Left hindlimb (tissue), 1 donor: ENCODE measurements around the gene CTNNA2.
"Not testable (repeated sequence)": the region's sequence is repeated elsewhere in the genome, so short reads cannot be mapped to it uniquely, and the experiment has no call there.

Experiments used
- DNase-seq: peaks from one replicate; pipeline ENCODE4 v3.0.0-alpha.2; 2018

The CTNNA2 gene

DNA sequence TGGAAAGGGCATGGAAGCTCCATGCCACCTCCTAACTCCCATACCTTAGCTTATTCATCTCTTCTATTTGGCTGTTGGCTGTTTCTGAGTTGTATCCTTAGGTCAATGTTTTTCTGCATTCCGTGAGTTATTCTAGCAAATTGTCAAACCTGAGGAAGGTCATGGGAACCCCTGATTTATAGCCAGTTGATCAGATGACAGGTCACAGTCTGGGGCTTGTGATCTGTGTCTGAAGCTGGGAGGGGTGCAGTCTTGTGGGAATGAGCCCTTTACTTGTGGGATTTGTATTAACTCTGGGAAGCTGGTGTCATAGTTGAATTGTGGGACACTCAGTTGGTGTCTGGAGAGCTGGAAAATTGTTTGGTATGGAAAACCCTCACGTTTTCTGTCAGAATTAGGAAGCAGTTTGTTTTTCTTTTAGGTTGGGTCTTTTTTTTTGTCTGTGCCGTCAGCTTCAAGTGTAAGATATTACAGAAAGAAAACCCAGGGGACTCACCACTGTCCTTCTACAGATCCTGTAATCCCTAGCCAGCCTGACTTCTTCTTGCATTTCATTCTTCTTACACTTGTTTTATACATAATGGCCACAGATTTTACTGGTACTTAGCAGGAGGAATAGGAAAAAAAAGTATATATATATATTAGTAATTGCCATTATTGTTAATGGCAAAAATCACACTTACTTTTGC lies 653.8 kb downstream of the CTNNA2 start:
- no peak for DNase-seq

DNA sequence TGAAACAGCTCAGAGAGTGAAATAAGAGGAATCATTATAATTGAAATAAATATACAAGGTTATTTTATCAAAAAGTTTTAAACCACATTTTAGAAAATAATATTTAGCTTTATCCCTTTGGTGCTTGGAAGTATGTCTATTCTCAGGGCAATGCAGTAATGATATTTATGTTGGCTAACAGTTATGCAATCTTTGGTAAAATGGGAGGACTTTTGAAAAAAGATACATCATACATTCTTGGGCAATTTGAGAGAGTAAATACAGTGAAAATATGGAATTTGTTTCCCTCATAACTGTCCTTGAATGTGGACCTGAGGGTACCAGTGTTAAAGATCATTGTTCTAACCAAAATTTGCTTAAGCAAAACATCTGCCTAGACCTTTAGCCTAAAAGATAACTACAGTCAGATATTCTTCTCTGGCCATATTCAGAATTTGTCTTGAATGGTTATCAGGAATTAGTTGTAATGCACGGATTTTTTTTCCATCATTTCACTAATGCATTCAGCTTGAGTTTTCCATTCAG lies 654.5 kb downstream of the CTNNA2 start:
- DNase-seq, result no peak

DNA sequence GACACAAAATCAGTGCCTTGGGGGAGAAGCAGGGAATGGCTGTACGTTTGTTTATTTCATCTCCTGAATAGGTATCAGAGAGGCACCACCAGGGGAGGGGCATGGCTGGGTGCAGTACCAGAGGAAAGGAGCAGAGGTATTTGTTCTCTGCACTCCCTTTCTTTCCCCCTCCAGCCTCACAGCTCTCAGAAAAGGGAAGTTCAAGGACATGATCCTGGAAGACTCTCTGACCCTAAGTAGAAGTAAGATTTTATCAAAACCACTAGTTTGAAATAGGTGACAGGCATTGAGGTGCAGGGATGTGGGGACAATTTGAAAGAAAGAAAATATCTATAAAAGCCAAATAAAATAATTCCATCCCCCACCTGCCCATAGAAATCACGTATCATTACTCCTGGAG lies 655.2 kb downstream of the CTNNA2 start:
- no peak for DNase-seq

DNA sequence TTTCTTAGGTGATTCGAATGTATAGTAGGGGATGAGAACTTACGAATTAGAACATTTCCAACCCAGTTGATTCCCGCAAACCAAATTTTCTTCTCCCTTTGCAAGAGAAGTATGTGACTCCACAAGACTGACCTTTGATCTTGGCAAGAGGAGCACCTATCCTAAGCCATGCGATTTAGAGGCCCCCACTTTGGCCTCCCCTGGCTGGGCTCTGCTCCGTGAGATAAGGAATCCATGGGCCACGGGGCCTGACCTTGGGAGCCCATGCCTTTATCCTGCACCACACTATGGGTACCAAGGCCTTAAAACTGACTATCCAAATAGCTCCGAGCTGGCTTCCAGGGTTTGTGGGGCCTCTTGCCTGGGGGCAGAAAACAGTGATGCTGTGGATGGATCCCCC lies 656.0 kb downstream of the CTNNA2 start:
- DNase-seq, result no peak

DNA sequence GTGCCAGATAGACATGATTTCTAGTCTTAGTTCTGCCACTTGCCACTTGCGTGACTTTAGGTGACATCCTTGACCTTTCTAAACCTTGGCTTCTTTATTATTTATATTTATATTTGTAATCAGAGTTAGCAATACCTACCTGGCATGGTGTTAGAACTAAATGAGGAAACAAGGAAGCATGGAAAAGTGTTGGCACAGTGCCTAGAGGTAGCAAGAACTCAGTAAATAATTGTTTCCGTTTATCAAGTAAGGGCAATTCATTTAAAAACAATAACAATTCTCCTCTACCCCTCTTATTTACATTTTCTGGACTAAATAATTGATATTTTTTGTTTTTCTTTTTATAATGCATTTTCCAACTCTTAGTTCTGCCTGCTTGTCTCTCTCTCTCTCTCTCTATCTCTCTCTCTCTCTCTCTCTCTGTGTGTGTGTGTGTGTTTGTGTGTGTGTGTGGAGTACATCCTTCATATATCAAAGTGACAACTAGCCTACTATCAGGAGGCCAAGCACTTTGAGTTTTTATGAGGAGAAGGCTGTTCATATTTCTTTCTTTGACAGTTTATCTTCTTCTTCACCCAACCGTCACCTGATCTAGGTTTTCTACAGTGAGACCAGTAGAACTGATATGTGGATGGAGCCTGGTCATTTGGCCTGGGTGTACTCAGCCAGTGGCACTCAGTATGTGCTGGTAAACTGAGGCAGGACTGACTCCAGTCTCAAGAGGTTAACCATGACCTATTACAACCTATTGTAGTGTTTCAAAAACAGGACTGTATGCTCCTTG lies 657.2 kb downstream of the CTNNA2 start:
- no peak for DNase-seq

DNA sequence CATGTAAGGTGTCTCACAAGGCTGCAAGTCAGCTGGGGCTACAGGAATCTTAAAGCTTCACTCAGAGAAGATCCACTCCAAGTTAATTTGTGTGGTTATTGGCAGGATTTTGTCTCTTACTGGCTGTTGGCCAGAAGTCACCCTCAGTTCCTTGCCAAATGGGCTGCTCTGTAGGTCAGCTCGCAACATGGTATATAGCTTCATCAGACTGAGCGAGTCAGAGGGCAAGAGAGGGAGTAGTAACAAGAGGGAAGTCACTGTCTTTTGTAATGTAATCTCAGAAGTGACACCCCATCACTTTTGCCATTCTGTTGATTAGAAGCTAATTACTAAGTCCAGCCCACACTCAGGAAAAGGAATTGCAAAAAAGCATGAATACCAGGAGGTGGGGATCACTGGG lies 672.2 kb downstream of the CTNNA2 start:
- DNase-seq, result no peak

DNA sequence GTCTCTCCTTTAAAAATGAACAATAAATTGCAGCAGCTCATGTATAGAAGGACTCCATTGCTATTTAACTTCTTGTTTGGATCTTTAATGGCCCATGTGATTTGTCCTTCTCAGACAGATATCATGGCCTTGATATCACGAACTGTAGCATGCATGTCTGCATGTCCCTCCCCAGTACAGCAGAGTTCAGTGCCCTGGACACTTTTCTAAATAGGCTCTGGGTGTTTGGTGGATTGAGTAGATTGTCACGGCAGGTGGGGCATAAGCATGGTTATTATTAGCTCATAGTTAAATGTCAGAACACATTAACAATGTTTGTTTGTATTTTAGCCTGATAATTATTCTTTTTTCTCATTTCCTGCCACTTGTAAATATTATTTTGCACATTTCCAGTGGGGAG lies 673.4 kb downstream of the CTNNA2 start:
- DNase-seq, result no peak

DNA sequence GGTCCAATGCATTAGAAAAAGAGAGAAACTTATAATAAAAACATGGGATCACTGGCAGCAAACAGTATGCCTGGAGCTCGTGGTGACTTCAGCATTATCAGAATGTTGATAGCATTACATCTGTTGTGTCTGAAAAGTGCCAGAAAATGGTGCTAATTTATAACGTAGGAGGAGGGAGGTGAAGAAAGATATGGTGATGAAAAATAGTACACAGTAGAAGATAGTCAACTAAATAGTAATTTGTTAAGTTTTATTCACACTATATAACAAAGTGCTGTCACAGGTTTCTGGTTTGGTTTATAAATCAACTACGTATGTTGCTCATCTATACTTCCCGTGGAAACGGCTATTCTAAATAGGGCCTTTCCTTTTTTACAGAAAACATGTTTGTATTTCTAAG lies 674.3 kb downstream of the CTNNA2 start:
- DNase-seq, result no peak

DNA sequence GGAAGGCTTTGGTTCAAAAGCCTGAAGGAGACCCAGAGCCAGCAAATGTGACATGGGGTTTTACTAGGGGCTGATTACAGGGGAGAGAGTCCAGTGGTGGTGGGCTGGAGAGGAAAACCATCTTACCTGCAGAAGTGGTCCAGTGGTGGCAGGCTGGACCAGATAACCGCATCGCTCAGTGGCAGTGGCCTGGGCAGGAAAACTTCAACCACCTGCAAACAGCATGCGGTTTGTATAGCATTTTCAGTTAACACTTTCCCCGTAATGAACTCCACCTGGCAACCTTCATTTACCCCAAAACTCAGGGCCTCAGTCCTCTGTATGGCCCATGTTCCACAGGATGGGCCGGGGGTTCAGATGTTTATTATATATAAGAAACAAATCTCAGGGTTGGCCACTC lies 677.3 kb downstream of the CTNNA2 start:
- no peak for DNase-seq

DNA sequence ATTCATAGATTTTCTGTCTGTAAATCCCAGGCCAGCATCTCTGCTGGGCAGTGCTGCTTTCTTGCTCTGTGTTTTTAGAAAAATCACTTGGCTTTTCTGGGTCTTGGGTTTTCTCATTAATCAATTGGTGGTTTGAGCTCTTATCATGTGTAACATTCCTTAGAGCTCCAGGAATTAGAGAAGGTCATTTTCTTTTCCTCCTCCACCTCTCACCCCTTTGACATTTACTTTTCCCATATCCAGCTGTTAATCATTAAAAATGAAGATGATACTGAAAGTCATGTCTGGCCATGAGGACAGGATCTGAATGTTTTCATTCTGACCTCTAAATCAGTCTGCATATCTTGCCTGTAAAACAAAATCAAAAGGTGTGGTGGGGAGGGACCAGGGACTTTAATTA lies 680.7 kb downstream of the CTNNA2 start:
- DNase-seq, result no peak

DNA sequence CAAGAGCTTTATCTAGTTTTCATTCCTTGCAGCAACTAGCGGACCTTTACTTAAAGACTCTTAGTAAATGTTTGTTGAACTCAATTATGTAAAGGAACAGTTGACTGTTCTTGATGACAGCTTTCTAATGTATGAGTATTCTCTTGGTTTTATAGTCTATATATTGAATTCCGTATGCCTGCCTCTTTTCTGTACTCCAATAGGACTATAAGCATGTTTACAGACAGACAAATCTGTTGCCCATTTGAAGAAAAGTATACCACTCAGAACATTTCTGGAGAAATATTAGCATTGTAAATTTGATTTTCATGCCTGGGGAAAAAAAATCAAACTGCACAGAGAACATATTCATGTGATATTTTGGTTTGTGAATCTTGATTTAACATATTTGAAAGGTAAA lies 682.2 kb downstream of the CTNNA2 start:
- no peak for DNase-seq

DNA sequence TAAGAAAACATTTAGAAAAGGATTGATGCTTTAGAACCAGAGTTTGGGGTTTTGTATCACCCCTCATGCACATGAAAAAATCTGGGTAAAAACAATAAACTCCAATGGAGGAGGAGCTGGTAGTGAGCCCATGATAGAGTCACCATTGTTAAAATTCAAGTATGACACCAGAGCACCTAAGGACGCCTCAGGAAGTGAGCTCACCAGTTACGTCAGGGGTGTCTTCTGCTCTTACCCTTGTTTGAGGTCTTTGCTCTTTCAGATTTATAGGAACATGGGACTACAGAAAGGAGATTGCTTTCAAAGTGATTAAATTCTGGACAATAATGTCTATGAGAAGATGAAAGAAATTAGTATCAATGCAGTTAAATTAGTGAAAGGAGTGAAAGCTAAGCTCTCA lies 685.2 kb downstream of the CTNNA2 start:
- no peak for DNase-seq

DNA sequence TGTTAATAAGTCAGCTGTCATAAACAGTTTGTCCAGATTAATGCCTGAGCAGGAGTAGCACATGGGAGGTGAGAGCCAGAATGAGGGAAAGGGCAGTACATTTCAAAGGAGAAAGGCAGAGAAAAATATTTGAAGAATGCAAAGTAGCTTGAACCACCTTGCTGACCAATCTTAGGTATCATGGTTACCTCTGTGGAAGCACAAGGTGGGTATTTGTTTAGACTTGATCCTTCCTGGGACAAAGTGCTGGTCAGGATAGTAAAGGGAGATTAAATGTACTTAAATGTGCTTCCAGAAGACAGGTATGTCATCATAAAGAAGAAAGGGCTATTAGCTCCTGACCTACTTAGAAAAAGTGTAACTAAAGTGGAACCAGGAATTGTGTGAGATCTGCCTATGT lies 686.7 kb downstream of the CTNNA2 start:
- DNase-seq, result no peak

DNA sequence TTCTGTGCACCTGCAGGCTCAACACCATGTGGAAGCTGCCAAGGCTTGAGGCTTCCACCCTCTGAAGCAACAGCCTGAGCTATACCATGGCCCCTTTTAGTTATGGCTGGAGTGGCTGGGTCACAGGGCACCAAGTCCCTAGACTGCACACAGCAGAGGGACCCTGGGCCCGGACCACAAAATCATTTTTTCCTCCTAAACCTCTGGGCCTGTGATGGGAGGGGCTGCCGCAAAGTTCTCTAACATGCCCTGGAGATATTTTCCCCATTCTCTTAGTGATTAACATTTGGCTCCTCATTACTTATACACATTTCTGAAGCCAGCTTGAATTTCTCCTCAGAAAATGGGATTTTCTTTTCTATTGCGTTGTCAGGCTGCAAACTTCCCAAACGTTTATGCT lies 691.1 kb downstream of the CTNNA2 start:
- DNase-seq, result not testable (repeated sequence)

DNA sequence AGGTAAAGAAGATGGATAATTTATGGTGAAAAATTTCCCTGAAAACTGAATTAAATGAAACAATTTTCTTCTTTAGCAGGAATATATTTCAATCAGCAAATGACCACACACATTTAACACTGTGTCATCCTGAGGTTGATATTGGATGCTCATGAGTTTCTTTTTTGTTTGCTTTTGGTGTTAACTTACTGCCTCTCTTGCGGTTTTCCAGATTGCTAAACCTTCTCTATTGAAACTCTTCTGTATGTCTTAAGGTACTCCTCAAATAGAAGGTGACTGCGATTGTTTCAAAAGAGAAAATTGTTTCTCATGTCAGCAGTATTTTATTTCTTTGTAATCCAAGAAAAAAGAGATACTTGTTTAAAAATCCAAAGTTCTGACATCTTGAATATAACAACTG lies 692.6 kb downstream of the CTNNA2 start:
- DNase-seq, result no peak

DNA sequence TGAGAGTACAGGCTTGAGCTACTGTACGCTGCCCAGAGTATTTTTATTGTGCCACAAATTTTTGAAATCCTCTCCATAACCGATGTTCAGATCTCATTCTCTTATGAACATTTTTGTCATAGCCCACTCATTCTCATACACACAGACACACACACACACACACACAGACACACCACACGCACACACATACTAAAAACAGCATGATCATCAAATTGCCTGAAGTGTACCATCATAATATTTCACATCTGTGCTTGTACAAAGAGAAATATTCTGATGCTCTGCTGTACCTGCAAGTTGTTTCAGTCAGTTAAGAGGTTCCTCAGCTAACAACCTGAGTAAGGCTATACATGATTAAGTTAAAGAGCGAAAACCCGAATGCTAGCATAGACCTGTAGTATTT lies 696.6 kb downstream of the CTNNA2 start:
- DNase-seq, result no peak

DNA sequence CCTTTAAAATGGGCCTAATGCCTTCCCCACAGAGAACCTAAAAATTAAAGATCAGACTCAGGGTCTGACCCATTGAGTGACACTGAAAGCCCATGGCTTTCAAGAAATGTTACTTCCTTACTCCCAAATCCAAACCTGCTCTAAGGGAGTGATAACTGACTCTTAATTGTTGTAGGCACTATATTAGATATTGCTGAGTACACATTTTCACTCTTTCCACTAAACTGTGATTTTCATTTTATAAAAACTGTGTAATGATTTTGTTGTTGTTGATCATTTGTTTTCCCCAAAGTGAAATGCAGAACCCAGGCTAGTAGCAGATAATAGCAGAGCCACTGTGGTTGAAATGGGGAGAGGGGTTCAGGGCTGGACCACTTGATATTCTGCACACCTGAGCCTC lies 704.6 kb downstream of the CTNNA2 start:
- no peak for DNase-seq

DNA sequence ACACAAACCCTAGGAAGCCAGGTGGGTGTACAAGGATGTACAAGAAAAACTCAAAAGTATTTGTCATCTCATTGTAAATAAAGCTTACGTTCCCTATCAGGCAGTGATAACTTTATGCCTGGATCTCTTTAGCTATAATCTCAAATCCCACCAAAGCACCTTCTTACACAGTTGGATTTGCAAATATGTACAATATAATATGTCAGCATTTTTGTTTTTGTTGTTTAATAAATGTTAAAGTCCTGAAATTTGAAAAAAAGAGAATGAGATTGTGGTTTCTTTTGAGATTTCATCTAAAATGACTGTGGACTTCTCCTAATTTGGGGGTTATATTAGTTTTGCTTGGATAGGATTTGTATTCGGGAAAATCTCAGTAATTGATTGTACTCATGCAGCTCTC lies 709.8 kb downstream of the CTNNA2 start:
- no peak for DNase-seq

DNA sequence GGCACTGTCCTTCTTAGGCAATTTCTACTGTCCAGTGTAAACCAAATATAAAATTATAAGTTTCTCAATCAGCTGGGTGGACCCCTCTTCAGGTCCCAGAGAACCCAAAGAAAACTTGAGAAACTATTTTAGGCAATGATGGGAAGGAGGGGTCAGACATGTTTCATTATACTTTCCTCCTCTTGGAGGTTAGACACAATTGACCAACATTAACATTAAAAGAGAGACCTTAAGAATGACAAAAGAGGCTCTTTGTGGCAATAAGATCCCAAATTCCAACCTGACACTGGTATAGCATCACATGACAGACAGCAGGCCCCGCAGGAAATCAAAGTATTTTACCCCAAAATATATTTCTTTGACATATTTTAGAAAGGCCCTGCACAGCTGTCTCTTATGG lies 718.6 kb downstream of the CTNNA2 start:
- DNase-seq, result no peak

DNA sequence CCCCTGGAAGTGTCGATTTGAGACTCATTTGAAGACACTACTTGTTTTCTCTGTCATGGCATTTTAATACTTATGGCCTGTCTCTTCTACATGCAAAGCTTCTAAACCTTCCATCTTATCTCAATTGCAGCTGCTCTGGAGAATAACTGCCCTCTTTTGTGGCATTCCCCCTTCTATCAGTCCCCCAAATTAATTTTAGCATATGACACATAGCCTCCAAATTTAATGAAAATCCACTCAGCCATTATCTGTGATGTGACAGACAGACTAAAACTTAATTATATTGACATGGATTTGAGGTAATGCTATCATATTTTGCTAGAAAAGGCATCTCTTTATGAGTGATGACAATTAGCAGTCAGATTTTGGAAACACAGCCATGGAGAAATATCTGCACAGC lies 720.5 kb downstream of the CTNNA2 start:
- DNase-seq, result no peak

DNA sequence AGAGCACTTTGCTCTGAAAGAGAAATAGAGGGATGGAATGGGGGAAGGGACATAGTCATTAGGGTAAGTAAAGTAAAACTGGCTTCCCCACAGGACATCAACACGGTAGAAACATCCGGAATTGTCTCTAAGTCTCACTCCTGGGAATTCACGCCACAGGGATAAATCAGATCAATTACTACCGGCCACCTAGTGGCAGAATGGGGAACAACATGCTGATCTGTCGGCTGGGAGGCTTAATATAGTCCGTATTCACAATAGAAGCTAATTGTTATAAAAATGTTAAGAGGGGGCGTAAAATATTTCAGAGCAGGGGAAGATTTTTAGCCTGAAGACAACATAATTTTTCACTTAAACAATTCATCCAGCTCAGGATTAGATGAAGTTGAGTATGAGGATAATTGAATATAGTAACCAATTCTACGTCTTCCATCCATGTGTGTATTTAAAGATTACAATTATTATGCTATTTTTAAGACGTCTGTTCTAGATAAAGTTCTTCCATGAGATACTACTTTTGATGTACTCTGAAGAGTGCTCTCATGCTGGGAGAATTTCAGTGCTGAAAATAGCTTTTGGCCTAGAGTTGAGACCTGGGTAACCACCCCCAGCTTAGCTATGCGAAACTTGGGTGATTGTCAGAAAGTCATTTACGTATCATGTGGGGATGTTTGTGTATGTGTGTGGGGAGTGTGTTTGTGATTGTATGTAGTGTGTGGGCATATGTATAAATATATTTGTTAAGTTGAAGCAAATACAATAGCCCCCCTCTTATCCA lies 726.0 kb downstream of the CTNNA2 start:
- no peak for DNase-seq

DNA sequence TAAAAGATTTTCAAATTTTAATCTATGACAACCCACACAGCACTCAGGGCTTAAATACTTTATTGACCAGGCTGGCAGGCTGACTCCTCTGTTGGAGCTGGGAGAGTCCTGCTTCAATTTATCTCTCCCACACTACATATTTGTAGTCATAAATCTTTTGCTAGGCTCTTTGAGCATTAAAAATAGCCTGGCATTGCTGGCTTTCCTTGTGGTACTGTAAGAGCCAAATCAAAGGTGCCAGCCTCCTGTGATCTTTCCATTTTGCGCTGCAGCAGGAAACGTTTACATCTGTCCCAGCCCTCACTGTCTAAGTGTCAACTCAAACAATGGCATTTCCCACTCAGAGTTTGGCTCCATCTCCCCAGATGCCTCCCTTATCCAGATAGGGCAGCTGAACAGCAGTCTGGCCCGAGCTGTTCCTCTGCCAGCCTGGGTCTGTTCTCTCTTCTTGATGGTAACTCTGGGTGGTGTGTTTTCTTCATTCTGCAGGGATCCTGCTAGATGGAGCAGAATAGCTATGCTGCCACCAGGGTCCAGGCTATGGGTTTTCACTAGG lies 729.6 kb downstream of the CTNNA2 start:
- no peak for DNase-seq

DNA sequence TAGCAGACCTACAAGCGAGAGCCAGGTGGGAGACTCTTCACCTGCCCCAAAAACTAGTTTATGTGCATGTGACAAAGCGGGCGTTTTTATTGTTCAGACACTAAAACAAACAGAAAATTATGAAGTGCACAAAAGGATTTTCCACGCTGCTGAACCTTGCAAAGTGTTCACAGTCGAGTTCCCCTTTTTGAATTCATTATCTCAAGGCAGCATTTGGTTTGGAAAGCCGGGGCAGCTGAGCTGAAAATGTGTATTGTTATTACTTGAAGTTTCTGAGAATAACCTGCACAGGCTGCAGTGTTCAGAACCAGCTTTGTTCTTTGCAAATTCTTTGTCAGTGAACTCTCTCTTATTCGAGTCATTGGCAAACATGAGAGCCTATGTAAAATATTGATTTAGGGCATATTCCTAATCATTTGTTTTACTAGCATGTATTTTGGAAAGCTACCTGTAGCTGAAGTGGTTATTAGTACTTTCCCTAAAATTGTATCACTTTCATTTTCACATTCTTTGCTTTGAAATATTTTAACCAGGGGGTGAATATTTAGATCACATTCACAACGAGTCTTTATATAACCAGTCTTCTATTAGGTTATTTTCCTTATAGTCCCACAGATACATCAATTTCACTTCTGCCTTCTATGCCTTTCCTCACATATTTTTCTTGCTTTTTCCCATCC lies 732.2 kb downstream of the CTNNA2 start:
- no peak for DNase-seq
